ENCODE data around the gene STK39. TPM values are rescaled to one million over a fixed set of nuclear protein-coding genes. Genes with fewer than 3 reads are reported as not detected.

The STK39 gene
- total RNA-seq, 1 experiment from 2014 or later, result 2.9 TPM

GRCh38 chr2:168210895-168211570, 36.4 kb downstream of the STK39 start:
- intact Hi-C loops (cut with micrococcal nuclease; ENCODE audit: unreplicated experiment), result no loop called here
- Mint-ChIP-seq H3K9me3 (ENCODE audit: unreplicated experiment) (peaks cover 10% of the 10 kb centered on the region), H3K27ac (ENCODE audit: unreplicated experiment) (peak overlapping the region; percentile 10), H3K27me3 (ENCODE audit: insufficient read depth, unreplicated experiment) (no peaks in the 10 kb centered on the region), H3K4me3 (ENCODE audit: unreplicated experiment) (peak overlapping the region; percentile 12), H3K4me1 (ENCODE audit: low read depth, unreplicated experiment) (peaks cover 26% of the 10 kb centered on the region), H3K36me3 (ENCODE audit: insufficient read depth, unreplicated experiment) (no peaks in the 10 kb centered on the region)
- H3K9me3 ChIP-seq, result no peaks in the 10 kb centered on the region
- H3K36me3 ChIP-seq (ENCODE audit: control insufficient read depth, insufficient read depth, low read length), result no peaks in the 10 kb centered on the region
- peaks cover 27% of the 10 kb centered on the region for H3K4me1 ChIP-seq
- no peak overlapping the region for H3K4me3 ChIP-seq (ENCODE audit: low read depth, low read length)
- POLR2A ChIA-PET, result no interaction called here
- CTCF ChIA-PET, result no interaction called here
- peak in 1 of 2 experiments; percentile 23 for DNase-seq
- H3K27me3 ChIP-seq (replicated peaks; ENCODE audit: control insufficient read depth, insufficient read depth, low read length), result no peaks in the 10 kb centered on the region
- no TSS peak for BruUV-seq (replicated peaks)
- TF ChIP-seq CTCF (IDR thresholded peaks at IDR 0.05; ENCODE audit: insufficient read depth in 1 of 2, low read depth in 1 of 2, low read length in 1 of 2, severe bottlenecking in 1 of 2, unreplicated experiment in 1 of 2), result no peak

DNA sequence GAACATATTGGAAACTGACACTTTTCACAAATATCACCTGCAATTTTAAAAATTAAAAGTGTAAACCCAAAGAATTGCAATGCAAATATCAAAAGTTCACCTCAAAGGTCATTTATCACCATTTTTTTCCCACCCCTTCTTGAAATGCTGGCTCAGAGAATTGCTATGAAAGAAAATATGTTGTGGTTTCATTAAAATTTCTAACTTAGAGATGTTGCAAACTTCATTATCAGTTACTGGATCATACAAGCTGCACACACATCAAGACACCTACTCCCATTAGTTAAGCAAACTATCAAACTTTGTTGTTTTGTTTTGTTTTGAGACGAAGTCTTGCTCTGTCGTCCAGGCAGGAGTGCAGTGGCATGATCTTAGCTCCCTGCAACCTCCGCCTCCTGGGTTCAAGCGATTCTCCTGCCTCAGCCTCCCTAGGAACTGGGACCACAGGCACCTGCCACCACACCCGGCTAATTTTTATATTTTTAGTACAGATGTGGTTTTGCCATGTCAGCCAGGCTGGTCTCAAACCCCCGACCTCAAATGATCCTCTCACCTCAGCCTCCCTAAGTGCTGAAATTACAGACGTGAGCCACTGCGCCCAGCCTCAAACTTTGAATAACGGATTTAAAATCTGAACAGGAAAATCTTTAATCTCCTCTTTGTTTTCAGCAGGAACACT, 37.0 kb downstream of the STK39 start:
- Histone ChIP-seq H3K27me3 (replicated peaks; ENCODE audit: control insufficient read depth, insufficient read depth, low read length) (no peaks in the 10 kb centered on the region), H3K9me3 (no peaks in the 10 kb centered on the region), H3K4me1 (peaks cover 27% of the 10 kb centered on the region), H3K4me3 (ENCODE audit: low read depth, low read length) (no peak overlapping the region), H3K36me3 (ENCODE audit: control insufficient read depth, insufficient read depth, low read length) (no peaks in the 10 kb centered on the region)
- CTCF ChIA-PET, result no interaction called here
- Mint-ChIP-seq H3K27me3 (ENCODE audit: insufficient read depth, unreplicated experiment) (no peaks in the 10 kb centered on the region), H3K27ac (ENCODE audit: unreplicated experiment) (no peak overlapping the region), H3K4me3 (ENCODE audit: unreplicated experiment) (no peak overlapping the region), H3K9me3 (ENCODE audit: unreplicated experiment) (peaks cover 10% of the 10 kb centered on the region), H3K4me1 (ENCODE audit: low read depth, unreplicated experiment) (peaks cover 26% of the 10 kb centered on the region), H3K36me3 (ENCODE audit: insufficient read depth, unreplicated experiment) (no peaks in the 10 kb centered on the region)
- DNase-seq, result no peak
- no TSS peak for BruUV-seq (replicated peaks)
- TF ChIP-seq CTCF (IDR thresholded peaks at IDR 0.05; ENCODE audit: insufficient read depth in 1 of 2, low read depth in 1 of 2, low read length in 1 of 2, severe bottlenecking in 1 of 2, unreplicated experiment in 1 of 2), result no peak
- intact Hi-C loops (cut with micrococcal nuclease; ENCODE audit: unreplicated experiment), result no loop called here
- POLR2A ChIA-PET, result no interaction called here

DNA sequence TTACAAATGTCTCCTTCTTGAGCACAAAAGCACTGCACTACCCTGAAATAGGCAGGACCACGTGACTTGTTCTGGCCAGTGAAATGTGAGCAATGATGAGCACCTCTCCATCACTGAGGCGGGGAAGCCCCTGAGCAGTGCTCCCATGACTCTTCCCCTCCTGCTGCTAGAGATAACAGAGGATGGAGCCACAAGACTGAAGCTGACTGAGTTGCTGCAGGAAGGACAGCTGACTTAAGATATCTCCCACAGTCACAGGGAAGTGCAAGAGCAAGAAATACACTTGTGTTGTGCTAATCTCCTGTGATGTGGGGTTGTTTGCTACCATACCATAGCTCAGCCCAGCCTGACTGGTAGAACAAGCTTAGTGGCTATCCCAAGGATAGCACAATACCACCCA, 38.7 kb downstream of the STK39 start:
- no peak overlapping the region for H3K4me3 ChIP-seq (ENCODE audit: low read depth, low read length)
- no peaks in the 10 kb centered on the region for H3K9me3 ChIP-seq
- peaks cover 26% of the 10 kb centered on the region for H3K4me1 Mint-ChIP-seq (ENCODE audit: low read depth, unreplicated experiment)
- TF ChIP-seq CTCF (IDR thresholded peaks at IDR 0.05; ENCODE audit: insufficient read depth in 1 of 2, low read depth in 1 of 2, low read length in 1 of 2, severe bottlenecking in 1 of 2, unreplicated experiment in 1 of 2), result no peak
- no peak for DNase-seq
- intact Hi-C loops (cut with micrococcal nuclease; ENCODE audit: unreplicated experiment), result no loop called here
- H3K9me3 Mint-ChIP-seq (ENCODE audit: unreplicated experiment), result peaks cover 10% of the 10 kb centered on the region
- peaks cover 27% of the 10 kb centered on the region for H3K4me1 ChIP-seq
- H3K36me3 Mint-ChIP-seq (ENCODE audit: insufficient read depth, unreplicated experiment), result no peaks in the 10 kb centered on the region
- no TSS peak for BruUV-seq (replicated peaks)
- H3K4me3 Mint-ChIP-seq (ENCODE audit: unreplicated experiment), result no peak overlapping the region
- no peak overlapping the region for H3K27ac Mint-ChIP-seq (ENCODE audit: unreplicated experiment)
- ChIA-PET POLR2A (no interaction called here), CTCF (no interaction called here)
- no peaks in the 10 kb centered on the region for H3K27me3 ChIP-seq (replicated peaks; ENCODE audit: control insufficient read depth, insufficient read depth, low read length)
- no peaks in the 10 kb centered on the region for H3K36me3 ChIP-seq (ENCODE audit: control insufficient read depth, insufficient read depth, low read length)
- no peaks in the 10 kb centered on the region for H3K27me3 Mint-ChIP-seq (ENCODE audit: insufficient read depth, unreplicated experiment)

All from Caco-2 (cell line).